NCI-H82 (cell line): ENCODE measurements around the gene MEGF11.
A peak's percentile ranks its signal among the peaks of the same experiment; 100 is the strongest.

Experiments used
- DNase-seq: peaks from one replicate; lab custom pipeline; 2025; lab: John Stamatoyannopoulos, UW

Gene MEGF11

GRCh38 chr15:66239514-66239913 is 14.0 kb downstream of the MEGF11 start:
- DNase-seq: no peak

- DNase-seq: no peak
Measured at GRCh38 chr15:66238318-66238717, 15.2 kb downstream of the MEGF11 start.

GRCh38 chr15:66237513-66238235 is 15.9 kb downstream of the MEGF11 start:
- DNase-seq: no peak

GRCh38 chr15:66236806-66237375 is 16.7 kb downstream of the MEGF11 start:
- DNase-seq: no peak

DNA sequence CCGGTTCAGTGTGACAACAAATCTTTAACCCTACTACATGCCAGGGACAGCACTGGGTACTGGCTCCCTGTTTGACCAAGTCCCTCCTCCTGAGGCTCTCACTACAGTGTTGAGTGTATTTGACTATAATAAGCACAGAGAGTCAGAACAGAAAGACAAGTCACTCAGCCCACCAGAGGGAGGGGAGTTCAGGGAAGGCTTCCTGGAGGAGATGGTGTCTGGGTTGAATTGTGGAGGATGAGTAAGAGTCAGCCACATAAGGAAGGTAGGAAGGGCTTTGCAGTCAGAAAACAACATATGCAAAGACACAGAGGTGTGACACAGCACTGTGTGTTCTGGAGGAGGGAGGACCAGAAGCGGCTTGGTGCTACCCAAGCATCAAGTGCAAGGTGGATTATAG is 17.7 kb downstream of the MEGF11 start:
- no peak for DNase-seq

DNA sequence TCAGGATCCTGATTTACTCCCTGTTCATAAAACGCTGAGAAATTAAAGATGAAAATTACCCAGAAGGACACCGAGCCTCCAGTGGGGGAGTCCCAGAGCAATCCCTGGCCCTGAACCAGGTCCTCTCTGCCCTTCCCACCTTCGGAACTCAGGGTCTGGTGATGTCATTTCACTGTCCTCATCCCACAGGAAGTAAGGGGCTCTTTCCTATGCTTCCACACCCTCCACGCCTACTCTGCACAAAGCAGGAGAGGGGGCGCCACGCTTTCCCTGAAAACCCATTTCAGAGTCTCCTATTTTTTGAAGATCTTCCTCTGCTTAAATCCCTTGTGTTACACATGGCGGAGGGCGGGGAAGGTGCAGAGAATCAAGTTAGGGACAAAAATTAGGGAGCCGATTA is 18.8 kb downstream of the MEGF11 start:
- no peak for DNase-seq

DNA sequence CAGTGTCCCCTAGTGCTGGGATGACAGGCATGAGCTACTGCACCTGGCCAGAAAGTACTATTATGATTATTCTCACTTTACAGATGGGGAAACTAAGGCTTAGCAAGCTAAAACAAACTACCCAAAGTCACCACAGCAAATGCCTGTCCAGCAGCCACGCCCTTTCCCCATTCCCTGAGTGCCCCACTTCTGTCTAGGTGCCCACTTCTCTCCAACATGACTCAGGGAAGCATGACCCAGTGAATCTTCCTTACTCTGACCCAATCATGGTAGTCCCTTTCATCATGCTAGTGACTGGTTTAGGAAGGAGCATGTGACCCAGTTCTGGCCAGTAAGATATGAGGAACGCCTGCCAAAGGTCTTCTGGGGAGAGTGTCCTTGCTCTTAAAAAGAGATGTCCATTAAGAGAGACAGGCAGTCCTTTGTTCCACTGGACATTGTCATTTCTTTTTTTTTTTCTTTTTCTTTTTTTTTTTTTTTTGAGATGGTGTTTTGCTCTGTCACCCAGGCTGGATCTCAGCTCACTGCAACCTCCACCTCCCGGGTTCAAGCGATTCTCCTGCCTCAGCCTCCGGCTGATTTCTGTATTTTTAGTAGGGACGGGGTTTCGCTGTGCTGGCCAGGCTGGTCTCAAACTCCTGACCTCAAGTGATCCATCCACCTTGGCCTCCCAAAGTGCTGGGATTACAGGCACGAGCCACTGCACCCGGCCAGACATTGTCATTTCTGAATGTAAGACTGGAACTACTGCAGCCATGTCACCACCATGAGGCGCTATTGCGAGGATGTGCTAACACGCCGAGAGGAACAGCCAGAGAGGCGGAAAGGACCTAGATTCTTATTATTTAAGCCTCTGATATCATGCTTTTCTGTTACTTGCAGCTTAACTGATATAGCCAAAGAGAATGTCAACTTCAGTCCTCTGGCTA is 19.8 kb downstream of the MEGF11 start:
- DNase-seq: peak; percentile 13

GRCh38 chr15:66232267-66232625 is 21.3 kb downstream of the MEGF11 start:
- peak; percentile 47 for DNase-seq

DNA sequence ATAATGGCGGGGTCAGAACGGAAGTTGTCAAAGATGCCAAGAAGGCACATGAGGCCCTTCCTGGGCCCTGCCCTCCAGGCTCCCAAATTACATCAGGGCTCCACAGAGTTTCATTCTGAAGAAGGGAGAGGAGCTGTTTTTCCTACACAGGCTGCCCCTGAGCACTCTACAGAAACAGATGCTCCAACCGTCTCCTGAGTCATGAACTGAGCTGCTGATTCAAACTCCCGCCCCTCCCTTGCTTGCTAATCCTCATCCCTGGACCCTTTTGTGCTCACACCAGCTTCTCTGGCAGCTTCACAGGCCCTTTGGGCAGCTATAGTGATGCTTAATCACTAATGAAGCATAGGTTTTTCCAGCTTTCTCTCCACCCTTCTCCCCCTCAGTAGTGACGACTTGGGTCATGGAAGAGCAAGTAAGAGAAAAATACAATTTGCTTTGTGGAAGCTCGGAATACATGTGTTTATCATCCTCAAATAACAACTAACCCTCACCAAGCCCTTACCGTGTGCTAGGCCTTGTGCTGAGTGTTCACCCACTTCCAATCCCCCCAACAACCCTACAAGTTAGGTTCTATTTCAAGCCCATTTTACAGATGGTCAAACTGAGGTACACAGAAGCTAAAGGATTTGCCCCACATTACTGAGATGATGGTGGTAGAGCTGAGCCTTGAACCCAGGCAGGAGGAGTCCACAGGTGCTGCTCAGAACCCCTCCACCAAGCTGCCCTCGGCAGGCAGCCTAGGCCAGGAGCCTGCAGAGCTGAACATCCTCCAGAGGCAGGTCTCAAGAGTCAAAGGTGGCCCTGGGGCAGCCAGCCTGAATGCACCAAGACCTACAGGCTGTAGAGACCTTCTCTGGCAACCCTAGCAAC is 21.9 kb downstream of the MEGF11 start:
- DNase-seq: peak; percentile 80

- DNase-seq: peak; percentile 21
Measured at GRCh38 chr15:66229790-66230465, 23.6 kb downstream of the MEGF11 start.

GRCh38 chr15:66228807-66229735 is 24.5 kb downstream of the MEGF11 start:
- no peak for DNase-seq

- no peak for DNase-seq
Measured at GRCh38 chr15:66226736-66227135, 26.8 kb downstream of the MEGF11 start.

- DNase-seq: no peak
Measured at GRCh38 chr15:66225656-66226274, 27.8 kb downstream of the MEGF11 start.

GRCh38 chr15:66224946-66225345 is 28.6 kb downstream of the MEGF11 start:
- DNase-seq: no peak

GRCh38 chr15:66222273-66223198 is 31.0 kb downstream of the MEGF11 start:
- DNase-seq: no peak

- DNase-seq: no peak
Measured at GRCh38 chr15:66221126-66221525, 32.4 kb downstream of the MEGF11 start.

GRCh38 chr15:66220601-66221000 is 32.9 kb downstream of the MEGF11 start:
- no peak for DNase-seq

GRCh38 chr15:66219339-66219738 is 34.2 kb downstream of the MEGF11 start:
- DNase-seq: no peak

DNA sequence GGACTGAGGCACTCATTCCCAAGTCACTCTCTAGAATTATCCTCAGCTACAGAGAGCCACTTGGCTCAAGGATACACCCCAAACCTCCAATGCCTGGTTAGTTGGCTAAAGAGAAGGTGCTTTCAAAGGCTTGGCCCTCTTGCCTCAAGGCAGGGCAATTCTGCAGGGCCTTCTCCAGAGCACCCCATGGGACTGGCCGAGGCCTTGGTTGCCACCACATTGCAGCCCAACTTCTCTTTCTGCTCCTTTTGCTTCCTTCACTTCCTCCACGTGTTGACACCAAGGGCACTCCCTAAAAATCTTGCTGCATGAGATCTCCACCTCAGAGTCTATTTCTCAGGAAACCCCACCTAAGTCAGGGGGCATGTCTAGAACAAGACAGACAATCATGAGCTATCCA is 36.7 kb downstream of the MEGF11 start:
- DNase-seq: no peak
